Measurements from ENCODE around the gene HEATR3.
A peak's percentile ranks its signal among the peaks of the same experiment; 100 is the strongest.

HEATR3 gene

GRCh38 chr16:50058091-50058771 lies 7.5 kb upstream of the HEATR3 start:
- DNase-seq: no peak

GRCh38 chr16:50059111-50059510 lies 6.7 kb upstream of the HEATR3 start:
- no peak for DNase-seq

- DNase-seq: no peak
Observed at GRCh38 chr16:50059669-50060068, 6.1 kb upstream of the HEATR3 start.

- DNase-seq: no peak
Observed at GRCh38 chr16:50061326-50061725, 4.4 kb upstream of the HEATR3 start.

- DNase-seq: no peak
Observed at GRCh38 chr16:50065241-50065623, 538 bp upstream of the HEATR3 start.

- DNase-seq: no peak
Observed at GRCh38 chr16:50066482-50067289, 916 bp downstream of the HEATR3 start.

- DNase-seq: peak; percentile 33
Observed at GRCh38 chr16:50067290-50067853, 1.6 kb downstream of the HEATR3 start.

- no peak for DNase-seq
Observed at GRCh38 chr16:50068550-50068949, 2.8 kb downstream of the HEATR3 start.

- no peak for DNase-seq
Observed at GRCh38 chr16:50069060-50069459, 3.3 kb downstream of the HEATR3 start.

- DNase-seq: no peak
Observed at GRCh38 chr16:50071075-50071671, 5.4 kb downstream of the HEATR3 start.

- DNase-seq: no peak
Observed at GRCh38 chr16:50072730-50073129, 7.0 kb downstream of the HEATR3 start.

- DNase-seq: no peak
Observed at GRCh38 chr16:50079397-50080140, 13.8 kb downstream of the HEATR3 start.

- DNase-seq: no peak
Observed at GRCh38 chr16:50081428-50082018, 15.8 kb downstream of the HEATR3 start.

- no peak for DNase-seq
Observed at GRCh38 chr16:50083996-50084395, 18.2 kb downstream of the HEATR3 start.

GRCh38 chr16:50086176-50086575 lies 20.4 kb downstream of the HEATR3 start:
- DNase-seq: no peak

- no peak for DNase-seq
Observed at GRCh38 chr16:50088302-50088701, 22.5 kb downstream of the HEATR3 start.

GRCh38 chr16:50092891-50093290 lies 27.1 kb downstream of the HEATR3 start:
- DNase-seq: no peak

- DNase-seq: peak; percentile 43
Observed at GRCh38 chr16:50093607-50094539, 28.1 kb downstream of the HEATR3 start.

GRCh38 chr16:50096791-50097190 lies 31.0 kb downstream of the HEATR3 start:
- no peak for DNase-seq

- DNase-seq: no peak
Observed at GRCh38 chr16:50099957-50100648, 34.3 kb downstream of the HEATR3 start.

All from left hindlimb (tissue), 1 donor.